Suprapubic skin (tissue), 4 donors: ENCODE results near the gene TRNP1. TPM values are rescaled to one million over a fixed set of nuclear protein-coding genes. Genes with fewer than 3 reads are reported as not detected.
"Not testable (repeated sequence)": the region's sequence is repeated elsewhere in the genome, so short reads cannot be mapped to it uniquely, and the experiment has no call there.

Source experiments
- DNase-seq, 2 donors: peaks; one replicate each; pipeline ENCODE4 v3.0.0-alpha.2; 2019; ENCODE audit warnings: low spot score in 2 of 2
- H3K27ac ChIP-seq: fragments of 200-600 bp; sonication (generic); one replicate; pipeline ENCODE4 v1.5.1; 2019
- H3K27me3 ChIP-seq: fragments of 200-600 bp; sonication (generic); one replicate; pipeline ENCODE4 v1.5.1; 2019
- H3K36me3 ChIP-seq: fragments of 200-600 bp; sonication (generic); one replicate; pipeline ENCODE4 v1.5.1; 2019
- H3K4me1 ChIP-seq: fragments of 200-600 bp; sonication (generic); one replicate; pipeline ENCODE4 v1.5.1; 2019
- H3K4me3 ChIP-seq: fragments of 200-600 bp; sonication (generic); one replicate; pipeline ENCODE4 v1.5.1; 2019; ENCODE audit warnings: mild to moderate bottlenecking
- H3K9me3 ChIP-seq: fragments of 200-600 bp; sonication (generic); one replicate; pipeline ENCODE4 v1.5.1; 2019
- EP300 ChIP-seq: sonication (generic); formaldehyde crosslinking; IDR thresholded peaks from one replicate; pipeline ENCODE4 v1.6.1; 2017; ENCODE audit warnings: antibody characterized with exemption
- POLR2A ChIP-seq, 2 donors: fragments of 450-650 bp; IDR thresholded peaks; one replicate each; pipeline ENCODE4 v1.6.1; 2017; ENCODE audit warnings: antibody characterized with exemption in 2 of 2, mild to moderate bottlenecking in 2 of 2, moderate library complexity in 2 of 2
- POLR2AphosphoS5 ChIP-seq, 3 donors: sonication (generic); formaldehyde crosslinking; IDR thresholded peaks; one replicate each; pipeline ENCODE4 v1.6.1; 2017; ENCODE audit warnings: antibody characterized with exemption in 3 of 3
- WGBS: methylation state at CpG from one replicate; pipeline ENCODE4 v1.1.5; 2018; 5-methylcytosine and 5-hydroxymethylcytosine counted together
- total RNA-seq, 4 donors: library from RNA; depleted of rRNA; stranded (reverse); fragments of >200 nt; gene quantifications; one replicate each; pipeline ENCODE4 v1.1.0, GENCODE V29; 2016
- TF ChIP-seq, protein P1 (sequence below), 2 donors: fragments of 200-600 bp in 1 of 2; fragments of 450-650 bp in 1 of 2; sonication (generic) in 1 of 2; IDR thresholded peaks; one replicate each; pipeline ENCODE4 v1.5.1; 2016 to 2019; ENCODE audit warnings: antibody characterized with exemption in 2 of 2, mild to moderate bottlenecking in 1 of 2, moderate library complexity in 1 of 2

The TRNP1 gene
- total RNA-seq, 4 donors from 2014 or later, result 7.9 to 41.7 (median 28.4) TPM

DNA sequence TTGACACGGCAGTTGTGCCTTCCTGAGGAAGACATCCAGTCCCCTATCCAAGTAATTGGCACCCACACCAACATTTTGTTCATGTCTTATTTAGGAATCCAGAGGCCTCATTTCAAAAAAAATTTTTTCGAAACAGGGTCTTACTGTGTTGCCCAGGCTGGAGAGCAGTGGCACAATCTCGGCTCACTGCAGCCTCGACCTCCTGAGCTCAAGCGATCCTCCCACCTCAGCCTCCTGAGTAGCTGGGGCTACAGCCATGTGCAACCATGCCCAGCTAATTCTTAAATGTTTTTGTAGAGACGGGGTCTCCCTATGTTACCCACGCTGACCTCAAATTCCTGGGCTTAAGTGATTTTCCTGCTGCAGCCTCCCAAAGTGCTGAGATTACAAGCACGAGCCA, 9.2 kb upstream of the TRNP1 start:
- no peaks in the 10 kb centered on the region for H3K36me3 ChIP-seq
- no peaks in the 10 kb centered on the region for H3K9me3 ChIP-seq
- DNase-seq, result no peak
- no peak overlapping the region for H3K27ac ChIP-seq
- peaks cover 5% of the 10 kb centered on the region for H3K27me3 ChIP-seq
- no peak overlapping the region for H3K4me3 ChIP-seq
- no peaks in the 10 kb centered on the region for H3K4me1 ChIP-seq
- TF ChIP-seq POLR2A (IDR thresholded peaks at IDR 0.05) (no peak), EP300 (no peak), POLR2AphosphoS5 (IDR thresholded peaks at IDR 0.05) (no peak)
- 83% methylated on average over 8 of the region's 8 CpGs for WGBS

DNA sequence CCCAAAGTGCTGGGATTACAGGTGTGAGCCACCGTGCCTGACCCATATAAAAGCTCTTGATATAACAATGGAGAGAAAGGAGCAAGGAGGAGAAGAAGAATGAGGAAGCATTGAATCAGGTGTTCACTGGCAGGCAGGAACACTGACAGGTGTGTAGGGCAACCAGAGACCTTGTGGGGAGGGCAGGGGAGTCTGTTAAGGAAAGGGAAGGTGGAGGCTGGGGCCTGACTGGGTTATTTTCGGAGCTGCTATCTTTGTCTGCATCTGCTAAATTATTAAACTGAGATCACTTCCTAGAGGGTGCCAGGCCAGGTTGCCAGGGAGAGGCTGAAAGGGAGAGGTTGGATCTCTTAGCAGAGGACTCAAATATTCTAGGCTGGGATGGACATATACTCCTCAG, 6.8 kb upstream of the TRNP1 start:
- TF ChIP-seq POLR2AphosphoS5 (IDR thresholded peaks at IDR 0.05) (no peak), EP300 (no peak), POLR2A (IDR thresholded peaks at IDR 0.05) (no peak)
- TF ChIP-seq, protein P1, sequence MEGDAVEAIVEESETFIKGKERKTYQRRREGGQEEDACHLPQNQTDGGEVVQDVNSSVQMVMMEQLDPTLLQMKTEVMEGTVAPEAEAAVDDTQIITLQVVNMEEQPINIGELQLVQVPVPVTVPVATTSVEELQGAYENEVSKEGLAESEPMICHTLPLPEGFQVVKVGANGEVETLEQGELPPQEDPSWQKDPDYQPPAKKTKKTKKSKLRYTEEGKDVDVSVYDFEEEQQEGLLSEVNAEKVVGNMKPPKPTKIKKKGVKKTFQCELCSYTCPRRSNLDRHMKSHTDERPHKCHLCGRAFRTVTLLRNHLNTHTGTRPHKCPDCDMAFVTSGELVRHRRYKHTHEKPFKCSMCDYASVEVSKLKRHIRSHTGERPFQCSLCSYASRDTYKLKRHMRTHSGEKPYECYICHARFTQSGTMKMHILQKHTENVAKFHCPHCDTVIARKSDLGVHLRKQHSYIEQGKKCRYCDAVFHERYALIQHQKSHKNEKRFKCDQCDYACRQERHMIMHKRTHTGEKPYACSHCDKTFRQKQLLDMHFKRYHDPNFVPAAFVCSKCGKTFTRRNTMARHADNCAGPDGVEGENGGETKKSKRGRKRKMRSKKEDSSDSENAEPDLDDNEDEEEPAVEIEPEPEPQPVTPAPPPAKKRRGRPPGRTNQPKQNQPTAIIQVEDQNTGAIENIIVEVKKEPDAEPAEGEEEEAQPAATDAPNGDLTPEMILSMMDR (IDR thresholded peaks at IDR 0.05), result no peak
- Histone ChIP-seq H3K4me3 (no peak overlapping the region), H3K9me3 (no peaks in the 10 kb centered on the region), H3K27ac (no peak overlapping the region), H3K36me3 (no peaks in the 10 kb centered on the region), H3K27me3 (peaks cover 10% of the 10 kb centered on the region), H3K4me1 (no peaks in the 10 kb centered on the region)
- WGBS, result 28% methylated on average over 2 of the region's 2 CpGs
- no peak for DNase-seq

DNA sequence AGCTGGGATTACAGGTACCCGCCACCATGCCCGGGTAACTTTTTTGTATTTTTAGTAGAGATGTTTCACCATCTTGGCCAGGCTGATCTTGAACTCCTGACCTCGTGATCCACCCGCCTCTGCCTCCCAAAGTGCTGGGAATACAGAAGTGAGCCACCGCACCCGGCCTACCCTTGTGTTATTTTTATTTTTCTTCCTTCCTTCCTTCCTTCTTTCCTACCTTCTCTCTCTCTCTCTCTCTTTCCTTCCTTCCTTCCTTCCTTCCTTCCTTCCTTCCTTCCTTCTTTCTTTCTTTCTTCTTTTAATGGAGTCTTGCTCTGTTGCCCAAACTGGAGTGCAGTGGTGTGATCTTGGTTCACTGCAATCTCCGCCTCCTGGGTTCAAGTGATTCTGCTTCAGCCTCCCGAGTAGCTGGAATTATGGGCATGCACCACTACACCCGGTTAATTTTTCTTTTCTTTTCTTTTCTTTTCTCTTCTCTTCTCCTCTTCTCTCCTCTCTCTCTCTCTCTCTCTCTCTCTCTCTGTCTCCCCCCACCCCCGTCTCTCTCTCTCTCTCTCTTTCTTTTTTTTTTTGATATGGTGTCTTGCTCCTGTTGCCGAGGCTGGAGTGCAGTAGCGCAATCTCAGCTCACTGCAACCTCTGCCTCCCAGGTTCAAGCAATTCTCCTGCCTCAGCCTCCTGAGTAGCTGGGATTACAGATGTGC, 3.9 kb upstream of the TRNP1 start:
- Histone ChIP-seq H3K4me1 (peaks cover 18% of the 10 kb centered on the region), H3K27me3 (peaks cover 28% of the 10 kb centered on the region)
- not testable (repeated sequence) for H3K36me3 ChIP-seq, H3K4me3 ChIP-seq, H3K27ac ChIP-seq, H3K9me3 ChIP-seq, DNase-seq
- WGBS, result 82% methylated on average over 12 of the region's 12 CpGs

DNA sequence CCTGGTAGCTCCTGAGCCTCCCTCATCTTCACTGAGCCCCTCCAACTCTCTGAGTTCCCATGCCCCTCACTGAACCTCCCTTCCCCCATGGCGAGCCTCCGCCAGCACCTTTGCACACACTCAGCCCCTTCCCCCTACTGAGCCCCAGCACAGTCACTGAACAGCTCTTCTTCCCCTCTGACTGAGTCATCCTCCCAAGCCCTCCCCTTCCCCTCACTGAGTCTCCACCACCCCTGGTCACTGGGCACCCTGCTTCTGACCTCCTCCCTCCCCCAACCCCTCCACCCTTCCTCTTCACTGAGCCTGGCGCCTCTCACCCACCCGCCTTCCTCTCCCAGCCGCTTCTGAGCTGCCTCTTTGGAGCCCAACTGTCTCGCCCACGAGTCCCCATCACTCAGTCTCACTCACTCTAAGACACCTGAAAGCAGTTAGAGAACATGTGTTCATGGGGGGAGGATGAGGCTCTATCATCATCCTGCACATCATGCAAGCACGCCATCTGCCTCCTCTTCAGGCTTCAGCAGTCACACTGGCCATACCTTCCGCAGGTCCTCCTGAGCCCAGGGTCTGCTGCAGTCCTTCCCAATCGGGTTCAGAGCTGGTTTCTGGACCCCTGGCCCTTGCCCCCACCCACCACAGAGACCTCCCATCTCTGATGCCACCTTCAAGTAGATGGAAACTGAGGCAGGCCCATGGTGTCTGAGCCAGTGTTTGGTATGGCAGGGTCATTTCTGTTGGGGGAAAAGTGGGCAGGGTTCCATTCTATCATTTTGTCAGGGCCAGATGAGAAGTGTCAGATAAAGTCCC, 2.0 kb upstream of the TRNP1 start:
- TF ChIP-seq POLR2A (IDR thresholded peaks at IDR 0.05), result no peak
- no peak for TF ChIP-seq EP300
- TF ChIP-seq, protein P1 (IDR thresholded peaks at IDR 0.05), result no peak
- no peak for TF ChIP-seq POLR2AphosphoS5 (IDR thresholded peaks at IDR 0.05)
- WGBS, result 52% methylated on average over 9 of the region's 10 CpGs

DNA sequence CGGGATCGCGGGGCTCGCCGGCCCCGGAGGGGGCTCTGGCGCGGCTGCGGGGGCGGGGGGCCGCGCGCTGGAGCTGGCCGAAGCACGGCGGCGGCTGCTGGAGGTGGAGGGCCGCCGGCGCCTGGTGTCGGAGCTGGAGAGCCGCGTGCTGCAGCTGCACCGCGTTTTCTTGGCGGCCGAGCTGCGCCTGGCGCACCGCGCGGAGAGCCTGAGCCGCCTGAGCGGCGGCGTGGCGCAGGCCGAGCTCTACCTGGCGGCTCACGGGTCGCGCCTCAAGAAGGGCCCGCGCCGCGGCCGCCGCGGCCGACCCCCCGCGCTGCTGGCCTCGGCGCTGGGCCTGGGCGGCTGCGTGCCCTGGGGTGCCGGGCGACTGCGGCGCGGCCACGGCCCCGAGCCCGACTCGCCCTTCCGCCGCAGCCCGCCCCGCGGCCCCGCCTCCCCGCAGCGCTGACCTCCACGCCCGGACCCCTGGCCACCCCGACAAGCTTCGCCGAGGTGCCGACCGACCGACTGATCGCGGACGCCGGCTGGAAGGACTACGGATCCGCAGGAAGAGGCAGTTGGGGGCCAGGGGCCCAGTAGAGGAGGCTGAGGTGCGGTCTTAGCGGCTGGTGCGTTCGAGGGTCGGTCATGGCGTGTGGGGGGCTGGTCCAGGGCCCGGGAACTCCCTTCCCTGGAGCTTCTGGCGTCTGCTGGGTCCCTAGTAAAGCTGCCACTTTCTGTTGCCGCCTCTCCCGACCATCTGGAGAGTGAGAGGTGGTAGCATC, 711 bp downstream of the TRNP1 start:
- DNase-seq, result no peak
- H3K27me3 ChIP-seq, result peaks cover 28% of the 10 kb centered on the region

More for the DNA sequence above, 2.0 kb upstream of the TRNP1 start:
- DNase-seq, result no peak
- Histone ChIP-seq H3K4me3 (no peak overlapping the region), H3K27ac (no peak overlapping the region), H3K4me1 (peaks cover 25% of the 10 kb centered on the region), H3K36me3 (no peaks in the 10 kb centered on the region), H3K27me3 (peaks cover 28% of the 10 kb centered on the region), H3K9me3 (no peaks in the 10 kb centered on the region)

More for the DNA sequence above, 711 bp downstream of the TRNP1 start:
- TF ChIP-seq POLR2AphosphoS5 (IDR thresholded peaks at IDR 0.05) (no peak), POLR2A (IDR thresholded peaks at IDR 0.05) (no peak), EP300 (no peak)
- TF ChIP-seq, protein P1 (IDR thresholded peaks at IDR 0.05), result no peak
- 2% methylated on average over 22 of the region's 97 CpGs for WGBS
- Histone ChIP-seq H3K9me3 (no peaks in the 10 kb centered on the region), H3K36me3 (no peaks in the 10 kb centered on the region), H3K27ac (peak overlapping the region; percentile 78), H3K4me1 (peaks cover 48% of the 10 kb centered on the region), H3K4me3 (peak overlapping the region; percentile 93)
